LNCaP clone FGC (cell line): Measurements from ENCODE around the gene ACTN3.

Experiments used
- DNase-seq: peaks from one replicate; pipeline ENCODE4 v3.0.0-alpha.2; 2011; ENCODE audit warnings: low read depth
- H3K4me3 ChIP-seq: 2 replicates; pipeline ENCODE4 v1.5.1; 2011; ENCODE audit warnings: mild to moderate bottlenecking, low read depth, low read length, control low read depth
- CTCF ChIP-seq: IDR thresholded peaks from 2 replicates; pipeline ENCODE4 v1.5.1; 2012; ENCODE audit warnings: mild to moderate bottlenecking; ENCODE audit not compliant: control insufficient read depth, insufficient read depth; ENCODE audit errors: extremely low read depth

ACTN3 gene

GRCh38 chr11:66609721-66610617 lies 63.3 kb downstream of the ACTN3 start:
- no peak for DNase-seq
- H3K4me3 ChIP-seq: no peak overlapping the region
- no peak for TF ChIP-seq CTCF

GRCh38 chr11:66612458-66612857 lies 65.8 kb downstream of the ACTN3 start:
- DNase-seq: no peak
- H3K4me3 ChIP-seq: no peak overlapping the region
- TF ChIP-seq CTCF: no peak
